Measurements from ENCODE around the gene TXNL4B. TPM values are rescaled to one million over a fixed set of nuclear protein-coding genes. Genes with fewer than 3 reads are reported as not detected.

TXNL4B gene
- total RNA-seq, 1 donor from 2014 or later = 6.8 TPM

- Histone ChIP-seq H3K36me3 (ENCODE audit: control insufficient read depth, insufficient read depth, low read length) (no peaks in the 10 kb centered on the region), H3K4me3 (ENCODE audit: low read depth, low read length) (no peak overlapping the region), H3K27me3 (ENCODE audit: control insufficient read depth, insufficient read depth, low read length) (no peaks in the 10 kb centered on the region)
- DNase-seq (ENCODE audit: low read depth) (no peak), FAIRE-seq (no peak)
- TF ChIP-seq, protein P1, sequence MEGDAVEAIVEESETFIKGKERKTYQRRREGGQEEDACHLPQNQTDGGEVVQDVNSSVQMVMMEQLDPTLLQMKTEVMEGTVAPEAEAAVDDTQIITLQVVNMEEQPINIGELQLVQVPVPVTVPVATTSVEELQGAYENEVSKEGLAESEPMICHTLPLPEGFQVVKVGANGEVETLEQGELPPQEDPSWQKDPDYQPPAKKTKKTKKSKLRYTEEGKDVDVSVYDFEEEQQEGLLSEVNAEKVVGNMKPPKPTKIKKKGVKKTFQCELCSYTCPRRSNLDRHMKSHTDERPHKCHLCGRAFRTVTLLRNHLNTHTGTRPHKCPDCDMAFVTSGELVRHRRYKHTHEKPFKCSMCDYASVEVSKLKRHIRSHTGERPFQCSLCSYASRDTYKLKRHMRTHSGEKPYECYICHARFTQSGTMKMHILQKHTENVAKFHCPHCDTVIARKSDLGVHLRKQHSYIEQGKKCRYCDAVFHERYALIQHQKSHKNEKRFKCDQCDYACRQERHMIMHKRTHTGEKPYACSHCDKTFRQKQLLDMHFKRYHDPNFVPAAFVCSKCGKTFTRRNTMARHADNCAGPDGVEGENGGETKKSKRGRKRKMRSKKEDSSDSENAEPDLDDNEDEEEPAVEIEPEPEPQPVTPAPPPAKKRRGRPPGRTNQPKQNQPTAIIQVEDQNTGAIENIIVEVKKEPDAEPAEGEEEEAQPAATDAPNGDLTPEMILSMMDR (IDR thresholded peaks at IDR 0.05; ENCODE audit: insufficient read depth, low read length, severe bottlenecking) = no peak
These were observed 49.9 kb downstream of the TXNL4B start for GRCh38 chr16:72043539-72043938.

- no peaks in the 10 kb centered on the region for H3K36me3 ChIP-seq (ENCODE audit: control insufficient read depth, insufficient read depth, low read length)
- FAIRE-seq (no peak), DNase-seq (ENCODE audit: low read depth) (no peak)
- no peak overlapping the region for H3K4me3 ChIP-seq (ENCODE audit: low read depth, low read length)
- no peaks in the 10 kb centered on the region for H3K27me3 ChIP-seq (ENCODE audit: control insufficient read depth, insufficient read depth, low read length)
- TF ChIP-seq, protein P1 (IDR thresholded peaks at IDR 0.05; ENCODE audit: insufficient read depth, low read length, severe bottlenecking) = no peak
These were observed 50.4 kb downstream of the TXNL4B start for GRCh38 chr16:72043058-72043457.

GRCh38 chr16:72042157-72042660 is 51.2 kb downstream of the TXNL4B start:
- DNase-seq (ENCODE audit: low read depth) = no peak
- no peaks in the 10 kb centered on the region for H3K27me3 ChIP-seq (ENCODE audit: control insufficient read depth, insufficient read depth, low read length)
- TF ChIP-seq, protein P1 (IDR thresholded peaks at IDR 0.05; ENCODE audit: insufficient read depth, low read length, severe bottlenecking) = no peak
- no peak for FAIRE-seq
- H3K36me3 ChIP-seq (ENCODE audit: control insufficient read depth, insufficient read depth, low read length) = no peaks in the 10 kb centered on the region
- no peak overlapping the region for H3K4me3 ChIP-seq (ENCODE audit: low read depth, low read length)

- no peak overlapping the region for H3K4me3 ChIP-seq (ENCODE audit: low read depth, low read length)
- no peaks in the 10 kb centered on the region for H3K27me3 ChIP-seq (ENCODE audit: control insufficient read depth, insufficient read depth, low read length)
- TF ChIP-seq, protein P1 (IDR thresholded peaks at IDR 0.05; ENCODE audit: insufficient read depth, low read length, severe bottlenecking) = no peak
- H3K36me3 ChIP-seq (ENCODE audit: control insufficient read depth, insufficient read depth, low read length) = no peaks in the 10 kb centered on the region
- FAIRE-seq = no peak
- no peak for DNase-seq (ENCODE audit: low read depth)
These were observed 57.3 kb downstream of the TXNL4B start for GRCh38 chr16:72036098-72036497.

Other genes starting within 250 kb of the TXNL4B start
- gene ATXN1L, start 247.6 kb downstream of the TXNL4B start, total RNA-seq = 9.2 and 12.9 TPM in 2 replicates
- gene ZNF821, start 209.4 kb downstream of the TXNL4B start, total RNA-seq = 8.2 and 9.5 TPM in 2 replicates
- 147 and 157 TPM in 2 replicates for gene IST1, start 198.1 kb downstream of the TXNL4B start, total RNA-seq
- gene PKD1L3, start 93.2 kb downstream of the TXNL4B start, total RNA-seq = not detected in 2 replicates
- gene DHODH, start 84.9 kb downstream of the TXNL4B start, total RNA-seq = 5.0 and 11.1 TPM in 2 replicates
- not detected in 2 replicates for gene HP, start 39.1 kb downstream of the TXNL4B start, total RNA-seq
- gene HPR, start 30.4 kb downstream of the TXNL4B start, total RNA-seq = not detected in 2 replicates
- gene DHX38, start 227 bp upstream of the TXNL4B start, total RNA-seq = 91.6 and 123 TPM in 2 replicates
- 0.53 and 1.9 TPM in 2 replicates for gene PMFBP1, start 78.5 kb upstream of the TXNL4B start, total RNA-seq

Data from bronchial epithelial cell (primary cell).